ENCODE results near the gene NBEAL1.
"Not testable (repeated sequence)": the region's sequence is repeated elsewhere in the genome, so short reads cannot be mapped to it uniquely, and the experiment has no call there.

Gene NBEAL1

DNA sequence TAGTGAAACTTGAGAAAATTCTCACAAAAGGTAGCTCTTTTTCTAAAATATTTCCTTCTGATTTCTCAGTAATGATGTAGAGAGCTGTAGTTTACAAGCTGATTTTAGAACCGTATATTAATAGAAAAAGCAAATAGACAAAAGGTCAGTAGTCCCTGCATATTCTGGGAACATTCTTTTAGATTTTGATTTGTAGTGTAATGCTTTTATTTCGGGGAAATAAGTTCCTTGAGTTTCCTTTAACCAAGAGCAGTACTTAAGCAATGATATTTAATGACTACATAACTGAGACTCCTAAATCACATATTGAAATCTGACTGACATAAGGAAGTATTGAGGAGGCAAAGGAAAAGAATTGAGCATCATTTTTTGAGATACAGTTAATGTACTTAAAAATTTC lies 22.4 kb downstream of the NBEAL1 start:
- Histone ChIP-seq H3K27ac (no peak overlapping the region), H3K4me3 (no peak overlapping the region)

DNA sequence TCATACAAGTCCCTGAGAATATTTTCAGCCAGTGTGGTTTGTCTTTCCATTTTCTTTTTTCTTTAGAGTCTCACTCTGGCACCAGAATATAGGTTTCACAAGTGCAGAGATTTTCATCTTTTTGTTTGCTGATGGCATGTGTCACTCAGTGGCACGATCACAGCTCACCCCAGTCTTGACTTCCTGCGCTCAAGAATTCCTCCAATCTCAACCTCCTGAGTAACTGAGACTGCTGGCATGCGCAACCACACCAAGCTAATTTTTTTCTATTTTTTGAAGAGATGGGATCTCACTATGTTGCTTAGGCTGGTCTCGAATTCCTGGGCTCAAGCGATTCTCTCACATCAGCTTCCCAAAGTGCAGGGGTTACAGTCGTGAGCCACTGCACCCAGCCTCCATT lies 23.9 kb downstream of the NBEAL1 start:
- H3K27ac ChIP-seq: peak overlapping the region in 2 of 21 experiments; percentile 29 to 40
- no peak overlapping the region for H3K4me3 ChIP-seq

DNA sequence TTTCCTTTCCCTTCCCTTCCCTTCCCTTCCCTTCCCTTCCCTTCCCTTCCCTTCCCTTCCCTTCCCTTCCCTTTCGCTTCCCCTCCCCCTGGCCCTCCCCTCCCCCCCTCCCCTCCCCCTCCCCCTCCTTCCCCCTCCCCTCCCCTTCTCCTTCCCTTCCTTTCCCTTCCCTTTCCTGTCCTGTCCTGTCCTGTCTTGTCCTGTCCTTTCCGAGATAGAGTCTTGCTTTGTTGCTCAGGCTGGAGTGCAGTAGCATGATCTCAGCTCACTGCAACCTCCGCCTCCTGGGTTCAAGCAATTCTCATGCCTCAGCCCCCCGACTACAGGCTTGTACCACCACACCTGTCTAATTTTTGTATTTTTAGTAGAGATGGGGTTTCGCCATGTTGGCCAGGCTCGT lies 24.5 kb downstream of the NBEAL1 start:
- not testable (repeated sequence) for H3K4me3 ChIP-seq
- H3K27ac ChIP-seq: peak overlapping the region in 1 of 21 experiments; percentile 40

- no peak overlapping the region for H3K27ac ChIP-seq
- no peak overlapping the region for H3K4me3 ChIP-seq
Observed at GRCh38 chr2:203040966-203041521, 26.4 kb downstream of the NBEAL1 start.

- Histone ChIP-seq H3K27ac (no peak overlapping the region), H3K4me3 (no peak overlapping the region)
Observed at GRCh38 chr2:203042178-203042577, 27.5 kb downstream of the NBEAL1 start.

DNA sequence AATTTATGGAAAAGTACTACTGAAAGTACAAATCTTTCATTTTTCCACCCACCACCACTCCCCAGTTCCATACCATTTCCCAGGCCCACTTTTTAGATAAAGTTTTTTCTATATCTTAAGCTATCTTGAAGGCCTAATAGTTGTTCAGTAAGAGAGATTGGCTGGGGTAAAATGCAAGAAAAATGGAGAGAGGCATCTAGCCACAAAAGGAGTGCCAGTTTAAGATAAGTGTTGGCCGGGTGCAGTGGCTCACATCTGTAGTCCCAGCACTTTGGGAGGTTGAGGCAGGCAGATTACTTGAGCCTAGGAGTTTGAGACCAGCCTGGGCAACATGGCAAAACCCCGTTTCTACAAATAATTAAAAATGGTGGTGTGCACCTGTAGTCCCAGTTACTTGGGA lies 28.6 kb downstream of the NBEAL1 start:
- H3K27ac ChIP-seq: no peak overlapping the region

GRCh38 chr2:203045867-203046266 lies 31.2 kb downstream of the NBEAL1 start:
- Histone ChIP-seq H3K27ac (no peak overlapping the region), H3K4me3 (no peak overlapping the region)

More for the DNA sequence above, 28.6 kb downstream of the NBEAL1 start:
- no peak overlapping the region for H3K4me3 ChIP-seq

GRCh38 chr2:203052539-203052938 lies 37.9 kb downstream of the NBEAL1 start:
- Histone ChIP-seq H3K27ac (no peak overlapping the region), H3K4me3 (no peak overlapping the region)

- no peak overlapping the region for H3K4me3 ChIP-seq
- H3K27ac ChIP-seq: no peak overlapping the region
Observed at GRCh38 chr2:203059567-203060240, 45.0 kb downstream of the NBEAL1 start.

- no peak overlapping the region for H3K4me3 ChIP-seq
- no peak overlapping the region for H3K27ac ChIP-seq
Observed at GRCh38 chr2:203061346-203061745, 46.7 kb downstream of the NBEAL1 start.

GRCh38 chr2:203062126-203062525 lies 47.5 kb downstream of the NBEAL1 start:
- Histone ChIP-seq H3K27ac (no peak overlapping the region), H3K4me3 (no peak overlapping the region)

DNA sequence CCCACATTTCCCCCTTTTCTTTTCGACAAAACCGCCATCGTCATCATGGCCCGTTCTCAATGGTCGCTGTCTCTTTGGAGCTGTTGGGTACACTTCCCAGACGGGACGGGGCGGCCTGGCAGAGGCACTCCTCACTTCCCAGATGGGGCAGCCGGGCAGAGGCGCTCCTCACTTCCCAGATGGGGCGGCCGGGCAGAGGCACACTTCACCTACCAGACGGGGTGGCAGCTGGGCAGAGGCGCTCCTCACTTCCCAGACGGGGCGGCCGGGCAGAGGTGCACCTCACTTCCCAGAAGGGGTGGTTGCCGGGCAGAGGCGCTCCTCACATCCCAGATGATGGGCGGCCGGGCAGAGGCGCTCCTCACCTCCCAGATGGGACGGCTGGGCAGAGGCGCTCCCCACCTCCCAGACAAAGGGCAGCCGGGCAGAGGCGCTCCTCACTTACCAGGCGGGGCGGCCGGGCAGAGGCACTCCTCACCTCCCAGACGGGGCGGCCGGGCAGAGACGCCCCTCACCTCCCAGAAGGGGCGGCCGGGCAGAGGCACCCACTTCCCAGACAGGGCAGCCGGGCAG lies 51.9 kb downstream of the NBEAL1 start:
- H3K4me3 ChIP-seq, H3K27ac ChIP-seq: not testable (repeated sequence)

GRCh38 chr2:203070701-203071100 lies 56.0 kb downstream of the NBEAL1 start:
- Histone ChIP-seq H3K27ac (no peak overlapping the region), H3K4me3 (no peak overlapping the region)

DNA sequence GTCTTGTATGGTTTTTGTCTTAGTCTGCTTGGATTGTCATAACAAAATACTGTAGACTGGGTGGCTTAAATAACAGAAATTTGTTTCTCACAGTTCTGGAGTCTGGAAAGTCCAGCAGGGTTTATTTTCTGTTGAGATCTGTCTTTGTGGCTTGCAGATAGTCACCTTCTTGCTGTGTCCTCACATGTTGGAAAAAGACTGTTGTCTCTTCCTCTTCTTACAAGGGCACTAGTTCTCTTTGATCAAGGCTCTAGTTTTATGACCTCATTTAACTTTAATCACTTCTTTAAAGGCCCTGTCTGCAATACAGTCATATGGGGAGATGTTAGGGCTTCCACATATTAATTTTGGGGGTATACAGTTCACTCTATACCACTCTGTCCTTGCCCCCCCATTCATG lies 56.5 kb downstream of the NBEAL1 start:
- no peak overlapping the region for H3K4me3 ChIP-seq
- H3K27ac ChIP-seq: no peak overlapping the region

- Histone ChIP-seq H3K27ac (no peak overlapping the region), H3K4me3 (no peak overlapping the region)
Observed at GRCh38 chr2:203072371-203072770, 57.7 kb downstream of the NBEAL1 start.

- Histone ChIP-seq H3K4me3 (no peak overlapping the region), H3K27ac (no peak overlapping the region)
Observed at GRCh38 chr2:203077451-203077850, 62.8 kb downstream of the NBEAL1 start.

GRCh38 chr2:203080447-203081045 lies 65.9 kb downstream of the NBEAL1 start:
- no peak overlapping the region for H3K27ac ChIP-seq
- H3K4me3 ChIP-seq: no peak overlapping the region

DNA sequence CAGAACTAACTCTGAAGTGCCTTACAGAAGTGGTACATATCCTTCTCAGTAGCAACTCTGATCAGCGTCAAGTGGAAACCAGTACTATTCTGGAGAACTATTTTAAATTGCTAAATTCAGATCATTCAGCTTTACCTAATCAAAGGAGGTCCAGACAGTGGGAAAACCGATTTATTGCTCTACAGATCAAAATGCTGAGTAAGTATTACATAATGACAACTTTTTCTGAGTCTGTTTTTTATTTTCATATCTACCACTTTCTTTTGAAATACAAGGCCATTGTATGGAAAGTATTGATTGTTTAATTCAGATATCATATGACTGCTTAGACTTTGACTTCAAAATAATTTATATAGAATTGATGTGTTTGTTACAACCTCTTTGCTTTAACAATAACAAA lies 68.7 kb downstream of the NBEAL1 start:
- Histone ChIP-seq H3K27ac (peak overlapping the region in 1 of 21 experiments; percentile 5), H3K4me3 (no peak overlapping the region)

DNA sequence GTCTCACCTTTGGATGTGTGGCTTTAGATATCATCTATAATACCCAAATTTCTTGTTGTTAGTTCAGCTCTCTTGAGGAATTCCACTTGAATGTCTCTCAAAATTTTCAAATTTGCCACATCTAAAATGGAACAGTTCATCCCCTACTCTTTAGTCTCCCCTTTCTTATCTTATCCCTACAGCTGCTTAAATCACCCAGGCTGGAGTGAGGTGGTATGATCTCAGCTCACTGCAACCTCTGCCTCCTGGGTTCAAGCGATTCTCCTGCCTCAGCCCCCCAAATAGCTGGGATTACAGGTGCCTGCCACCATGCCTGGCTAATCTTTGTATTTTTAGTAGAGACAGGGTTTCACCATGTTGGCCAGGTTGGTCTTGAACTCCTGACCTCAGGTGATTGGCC lies 71.7 kb downstream of the NBEAL1 start:
- H3K27ac ChIP-seq, H3K4me3 ChIP-seq: not testable (repeated sequence)

GRCh38 chr2:203090721-203091120 lies 76.0 kb downstream of the NBEAL1 start:
- H3K4me3 ChIP-seq, H3K27ac ChIP-seq: not testable (repeated sequence)

DNA sequence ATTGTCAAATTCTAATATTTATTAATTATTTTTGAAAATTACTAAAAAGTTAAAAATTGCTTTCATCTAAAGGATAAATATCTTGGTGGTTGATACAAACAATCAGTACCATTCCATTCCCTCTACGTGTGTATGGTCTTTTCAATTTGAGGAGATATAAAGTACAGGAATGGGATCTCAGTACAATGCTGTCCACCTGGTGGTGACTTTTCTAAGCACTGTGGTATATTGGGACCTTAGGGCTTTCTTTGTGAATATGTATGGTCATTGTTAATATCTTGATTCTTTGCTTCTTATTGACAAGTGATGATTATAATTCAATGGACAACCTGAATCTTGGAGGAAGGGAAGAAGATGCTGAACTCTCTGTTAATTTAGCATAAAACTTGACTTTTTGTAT lies 83.1 kb downstream of the NBEAL1 start:
- no peak overlapping the region for H3K27ac ChIP-seq
- H3K4me3 ChIP-seq: no peak overlapping the region
